LoVo (cell line): Measurements from ENCODE around the gene PPP1R3D.
"Not testable (repeated sequence)": the region's sequence is repeated elsewhere in the genome, so short reads cannot be mapped to it uniquely, and the experiment has no call there.

Source experiments
- DNase-seq: peaks from one replicate; pipeline ENCODE4 v3.0.0-alpha.2; 2016; ENCODE audit warnings: low spot score

Gene PPP1R3D, protein sequence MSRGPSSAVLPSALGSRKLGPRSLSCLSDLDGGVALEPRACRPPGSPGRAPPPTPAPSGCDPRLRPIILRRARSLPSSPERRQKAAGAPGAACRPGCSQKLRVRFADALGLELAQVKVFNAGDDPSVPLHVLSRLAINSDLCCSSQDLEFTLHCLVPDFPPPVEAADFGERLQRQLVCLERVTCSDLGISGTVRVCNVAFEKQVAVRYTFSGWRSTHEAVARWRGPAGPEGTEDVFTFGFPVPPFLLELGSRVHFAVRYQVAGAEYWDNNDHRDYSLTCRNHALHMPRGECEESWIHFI

GRCh38 chr20:59940129-59940955 is at the start of gene PPP1R3D, which contains the start of gene FAM217B:
Gene PPP1R3D, minus strand, starts transcription at chr20:59940305. Its CDS starts 374 bp downstream, at chr20:59939931.
Gene FAM217B, plus strand, starts transcription at chr20:59940389. Its CDS starts 3,555 bp downstream, at chr20:59943944.
- DNase-seq, result peak; percentile 95

- DNase-seq, result peak; percentile 63
These were observed 48.0 kb upstream of the PPP1R3D start for GRCh38 chr20:59988141-59988540.

DNA sequence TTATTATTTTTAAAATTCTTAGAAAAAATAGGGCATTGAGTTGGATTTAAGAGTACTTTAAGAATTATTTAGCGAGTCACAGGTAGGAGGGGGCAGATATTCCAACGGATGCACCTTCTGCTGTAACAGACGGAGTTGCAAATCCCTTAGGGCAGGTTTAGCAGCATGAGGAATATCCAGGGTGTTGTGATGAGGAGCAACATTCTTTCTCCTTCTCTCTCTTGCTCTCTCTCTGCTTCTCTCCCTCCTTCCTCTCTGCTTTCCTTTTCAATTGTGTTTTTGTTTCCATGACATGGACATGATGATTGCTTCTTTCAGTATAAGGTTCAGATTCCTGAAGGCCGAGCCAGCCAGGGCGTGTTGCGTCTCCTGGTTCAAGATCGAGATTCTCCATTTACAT is 47.0 kb upstream of the PPP1R3D start:
- DNase-seq, result no peak

GRCh38 chr20:59985864-59986263 is 45.8 kb upstream of the PPP1R3D start:
- DNase-seq, result no peak

- no peak for DNase-seq
These were observed 45.1 kb upstream of the PPP1R3D start for GRCh38 chr20:59985164-59985563.

- no peak for DNase-seq
These were observed 44.4 kb upstream of the PPP1R3D start for GRCh38 chr20:59984541-59984940.

- no peak for DNase-seq
These were observed 43.0 kb upstream of the PPP1R3D start for GRCh38 chr20:59983076-59983475.

GRCh38 chr20:59977086-59977485 is 37.0 kb upstream of the PPP1R3D start:
- no peak for DNase-seq

DNA sequence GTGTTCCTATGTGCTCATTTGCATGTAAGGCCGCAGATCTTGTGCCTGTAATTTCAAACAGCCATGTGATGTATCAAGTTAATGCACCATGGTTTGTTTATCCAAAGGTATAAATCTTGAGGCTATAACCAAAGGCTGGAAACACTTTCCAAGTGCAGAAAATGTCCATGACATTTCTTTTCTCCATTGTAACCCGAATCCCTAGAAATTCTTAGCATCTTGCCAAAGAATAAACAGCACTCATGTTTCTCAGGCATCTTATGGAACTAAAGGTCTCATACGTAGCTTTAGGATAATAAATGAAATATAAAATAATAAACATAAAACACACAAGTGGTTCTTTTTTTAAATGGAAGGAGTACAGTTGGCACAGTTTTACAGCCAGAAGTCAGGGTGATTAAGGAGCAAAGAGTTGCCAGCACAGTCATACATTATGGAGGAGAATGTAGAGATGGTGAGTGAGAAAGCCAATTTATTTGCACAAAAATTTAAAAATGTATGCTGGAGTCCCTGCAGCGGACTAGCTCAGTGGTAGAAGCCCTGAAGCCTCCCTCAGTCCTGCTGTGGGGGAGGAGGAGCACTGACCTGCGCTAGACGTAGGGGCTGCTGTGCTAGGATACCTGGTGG is 36.2 kb upstream of the PPP1R3D start:
- DNase-seq, result no peak

DNA sequence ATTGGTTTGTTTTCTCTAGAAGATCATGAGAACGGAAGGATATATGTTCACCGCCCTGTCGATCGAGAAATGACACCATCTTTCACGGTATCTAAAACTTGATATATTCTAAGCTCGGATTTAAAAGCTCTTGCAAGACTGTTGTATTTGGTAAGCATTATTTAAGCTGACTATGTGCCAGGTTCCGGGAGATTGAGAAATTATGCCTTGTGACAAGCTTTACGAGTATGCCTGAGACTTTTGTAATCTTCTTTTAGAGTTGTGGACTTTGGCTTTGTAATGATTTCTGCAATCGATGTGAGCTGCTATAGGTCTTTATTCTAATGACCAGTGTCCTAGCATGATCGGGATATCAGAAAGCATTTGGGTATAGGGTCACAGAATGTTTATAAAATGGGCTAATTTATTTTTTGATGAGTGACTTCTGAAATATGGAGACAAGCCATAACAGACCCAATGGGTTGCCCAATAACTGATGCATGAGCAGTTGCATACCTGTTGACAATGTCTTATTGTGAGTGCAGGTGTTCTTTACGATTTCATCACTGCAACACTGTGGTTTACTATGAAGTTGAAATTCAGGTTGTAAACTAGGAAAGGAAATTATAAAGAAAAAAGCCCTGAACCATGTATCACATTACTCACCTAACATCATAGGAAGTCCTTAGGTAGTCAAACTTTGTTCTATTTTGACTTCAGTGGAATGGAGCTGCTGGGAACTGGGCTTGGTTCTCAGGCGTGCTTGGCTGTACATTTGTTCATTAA is 32.1 kb upstream of the PPP1R3D start:
- no peak for DNase-seq

- no peak for DNase-seq
These were observed 31.3 kb upstream of the PPP1R3D start for GRCh38 chr20:59971428-59971827.

DNA sequence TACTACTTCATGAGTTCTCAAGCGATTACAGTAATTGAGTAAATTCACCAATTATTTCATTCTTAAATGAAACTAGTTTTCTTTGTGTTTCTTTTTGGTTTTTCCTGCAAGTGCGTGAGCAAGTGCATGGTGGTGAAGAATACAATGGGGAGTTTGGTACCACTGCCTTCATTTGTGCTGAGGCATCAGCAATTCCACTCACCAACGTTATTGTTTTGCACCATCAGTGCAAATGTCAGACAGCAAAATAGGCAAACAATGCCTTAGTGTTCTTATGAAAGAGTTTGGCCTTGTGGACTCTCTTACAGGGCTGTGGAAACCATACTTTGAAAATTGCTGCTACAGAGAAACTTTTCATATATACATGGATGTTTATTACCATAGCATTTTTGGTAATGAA is 26.3 kb upstream of the PPP1R3D start:
- no peak for DNase-seq

DNA sequence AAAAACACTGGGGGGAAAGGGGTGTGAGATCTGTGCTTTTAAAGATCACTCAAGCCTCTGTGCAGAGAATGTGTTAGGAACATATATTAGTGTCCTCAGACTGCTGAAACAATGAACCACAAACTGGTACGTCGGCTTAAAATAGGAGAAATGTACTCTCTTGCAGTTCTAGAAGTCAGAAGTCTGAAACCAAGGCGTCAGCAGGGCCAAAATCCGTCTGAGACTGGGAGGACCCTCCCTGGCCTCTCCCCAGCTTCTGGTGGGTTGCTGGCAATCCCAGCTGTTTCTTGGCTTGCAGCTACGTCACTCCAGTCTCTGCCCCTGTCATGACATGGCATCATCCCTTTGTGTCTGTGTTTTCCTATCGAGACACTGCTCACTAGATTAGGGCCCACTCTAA is 22.1 kb upstream of the PPP1R3D start:
- DNase-seq, result no peak

DNA sequence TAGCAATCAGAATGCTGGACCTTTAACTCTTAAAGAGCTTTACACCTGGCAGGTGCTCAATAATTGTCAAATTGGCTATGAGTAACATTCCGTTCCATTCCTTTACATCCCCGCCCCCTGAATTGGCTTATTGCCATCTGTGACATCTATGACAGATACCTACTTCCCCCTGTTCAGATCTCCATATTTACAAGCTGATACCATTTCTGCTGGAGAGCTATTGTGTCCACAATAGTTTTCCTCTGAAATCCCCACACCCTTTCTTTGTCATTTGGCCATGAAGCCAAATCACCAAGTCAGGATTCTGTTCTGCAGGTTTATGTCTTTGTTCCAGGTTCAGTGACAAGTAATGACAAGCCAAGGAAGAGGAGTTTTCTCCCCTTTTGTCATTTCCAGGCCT is 21.3 kb upstream of the PPP1R3D start:
- DNase-seq, result no peak

DNA sequence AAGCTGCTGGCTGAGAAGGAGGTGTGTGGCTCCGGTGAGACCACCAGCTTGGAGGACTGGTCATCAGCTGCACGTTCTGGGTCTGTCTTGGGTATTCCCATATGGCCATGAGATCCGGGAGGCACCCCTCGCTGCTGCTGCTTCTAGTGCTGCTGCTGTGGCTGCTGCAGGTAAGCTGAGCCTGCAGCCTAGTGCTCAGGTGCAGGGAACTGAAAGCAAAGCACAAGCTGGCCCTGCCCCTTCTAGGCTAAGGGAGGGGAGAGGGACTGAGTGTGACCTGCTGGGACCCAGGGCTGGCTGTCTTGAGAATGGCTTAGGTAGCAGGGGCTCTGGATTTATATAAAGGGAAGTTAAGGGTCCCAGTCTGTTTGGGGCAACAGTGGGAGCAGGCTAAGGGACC is 18.5 kb upstream of the PPP1R3D start:
- no peak for DNase-seq

DNA sequence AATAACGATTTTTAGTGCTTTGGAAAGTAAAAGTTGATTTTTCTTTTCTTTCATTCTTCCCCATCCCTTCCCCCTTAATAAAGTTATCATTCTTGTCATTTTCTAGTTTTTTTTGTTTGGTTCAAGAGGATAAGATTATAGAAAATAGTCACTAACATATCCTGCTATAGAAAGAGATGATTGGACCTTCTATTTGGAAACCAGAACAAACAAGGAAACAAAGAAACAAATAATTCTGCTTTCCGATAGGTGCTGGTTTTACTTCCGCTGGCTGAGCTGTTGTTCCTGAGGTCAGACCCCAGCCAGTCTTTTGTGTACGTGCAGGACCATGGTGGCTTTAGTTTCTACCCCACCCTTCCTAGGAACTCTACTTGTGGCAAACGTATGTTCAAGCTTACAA is 18.0 kb upstream of the PPP1R3D start, which contains the start of gene CDH26:
Gene CDH26 (plus strand): TSS at position 301 of the 400 bp plus-strand sequence. CDS start 304 bp downstream, outside the sequence.
- no peak for DNase-seq

DNA sequence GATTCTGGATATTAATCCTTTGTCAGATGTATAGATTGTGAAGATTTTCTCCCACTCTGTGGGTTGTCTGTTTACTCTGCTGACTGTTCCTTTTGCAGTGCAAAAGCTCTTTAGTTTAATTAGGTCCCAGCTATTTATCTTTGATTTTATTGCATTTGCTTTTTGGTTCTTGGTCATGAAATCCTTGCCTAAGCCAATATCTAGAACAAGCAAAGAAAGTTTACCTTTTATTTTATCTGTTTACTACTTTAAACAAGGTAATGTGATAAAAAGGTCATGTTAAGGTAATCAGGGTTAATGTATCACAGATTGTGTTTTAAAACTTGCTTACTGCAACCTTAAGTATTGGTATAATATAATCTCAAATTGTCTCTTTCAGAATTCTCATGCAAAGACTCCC is 17.5 kb upstream of the PPP1R3D start:
- DNase-seq, result not testable (repeated sequence)

DNA sequence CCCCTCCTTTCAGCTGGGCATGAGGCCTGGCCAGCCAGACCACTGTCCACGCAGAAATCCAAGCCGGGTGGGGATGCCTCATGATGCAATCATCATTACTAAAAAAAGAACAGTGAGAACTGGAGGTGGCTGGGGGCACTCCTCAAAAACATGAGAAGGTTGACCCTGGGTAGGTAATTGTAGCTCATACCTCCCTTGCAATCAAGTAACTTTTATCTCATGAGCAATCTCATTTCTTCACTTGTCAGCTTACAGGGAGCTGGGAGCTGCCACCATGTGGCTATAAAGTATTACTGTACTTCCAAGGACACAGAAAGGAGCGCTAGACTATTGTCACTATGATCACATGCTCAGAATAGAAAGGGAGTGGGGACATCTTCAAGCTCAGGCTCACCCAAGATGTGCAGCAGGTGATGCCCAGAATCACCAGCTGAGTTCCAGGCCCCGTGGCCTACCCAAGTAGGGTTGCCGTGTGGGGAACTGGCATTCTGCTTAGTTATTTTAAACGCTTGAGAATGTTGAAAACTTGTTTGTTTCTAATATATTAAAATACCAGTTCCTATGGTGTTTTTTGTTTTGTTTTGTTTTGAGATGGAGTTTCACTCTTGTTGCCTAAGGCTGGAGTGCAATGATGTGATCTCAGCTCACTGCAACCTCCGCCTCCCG is 15.2 kb upstream of the PPP1R3D start:
- peak; percentile 38 for DNase-seq

GRCh38 chr20:59954718-59955117 is 14.6 kb upstream of the PPP1R3D start:
- no peak for DNase-seq

DNA sequence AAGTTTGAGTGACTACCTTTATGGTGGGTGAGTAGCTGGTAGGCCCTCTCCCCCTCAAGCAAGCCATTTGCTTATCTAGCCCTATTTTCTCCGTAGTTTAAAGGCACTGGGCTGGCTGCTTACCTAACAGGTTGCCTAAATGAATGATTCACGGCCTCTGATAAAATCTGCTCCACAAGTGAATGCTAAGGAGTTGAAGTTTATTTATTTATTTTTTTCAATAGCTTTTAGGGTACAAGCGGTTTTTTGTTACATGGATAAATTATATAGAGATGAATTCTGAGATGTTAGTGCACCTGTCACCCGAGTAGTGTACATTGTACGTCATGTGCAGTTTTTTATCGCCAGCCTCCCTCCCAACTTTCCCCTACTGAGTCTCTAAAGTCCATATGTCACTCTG is 9.8 kb upstream of the PPP1R3D start:
- no peak for DNase-seq
